NCI-H2196 (cell line): ENCODE data around the gene SBSN.
"Not testable (repeated sequence)": the region's sequence is repeated elsewhere in the genome, so short reads cannot be mapped to it uniquely, and the experiment has no call there.

Experiments
- DNase-seq: peaks from one replicate; lab custom pipeline; 2025; ENCODE audit not compliant: unreplicated experiment; lab: John Stamatoyannopoulos, UW

SBSN gene

GRCh38 chr19:35476149-35476548 is 52.0 kb downstream of the SBSN start:
- no peak for DNase-seq

DNA sequence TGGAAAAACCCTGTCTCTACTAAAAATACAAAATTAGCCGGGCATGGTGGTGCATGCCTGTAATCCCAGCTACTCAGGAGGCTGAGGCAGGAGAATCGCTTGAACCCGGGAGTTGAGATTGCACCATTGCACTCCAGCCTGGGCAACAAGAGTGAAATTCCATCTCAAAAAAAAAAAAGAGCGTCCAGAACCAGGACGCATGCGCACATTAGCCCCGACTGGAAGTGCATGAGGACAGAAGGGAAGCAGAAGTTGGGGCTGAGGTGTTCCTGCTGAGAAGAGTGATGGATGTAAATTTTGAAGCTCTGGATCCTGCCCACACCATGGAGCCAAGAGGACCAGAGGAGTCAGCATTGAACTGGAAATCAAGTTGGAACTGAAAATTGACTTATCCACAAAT is 53.5 kb downstream of the SBSN start:
- not testable (repeated sequence) for DNase-seq

GRCh38 chr19:35474104-35474503 is 54.0 kb downstream of the SBSN start:
- no peak for DNase-seq
